Measurements from ENCODE around the gene DENND1A.
"Not testable (repeated sequence)": the region's sequence is repeated elsewhere in the genome, so short reads cannot be mapped to it uniquely, and the experiment has no call there.

Gene DENND1A

DNA sequence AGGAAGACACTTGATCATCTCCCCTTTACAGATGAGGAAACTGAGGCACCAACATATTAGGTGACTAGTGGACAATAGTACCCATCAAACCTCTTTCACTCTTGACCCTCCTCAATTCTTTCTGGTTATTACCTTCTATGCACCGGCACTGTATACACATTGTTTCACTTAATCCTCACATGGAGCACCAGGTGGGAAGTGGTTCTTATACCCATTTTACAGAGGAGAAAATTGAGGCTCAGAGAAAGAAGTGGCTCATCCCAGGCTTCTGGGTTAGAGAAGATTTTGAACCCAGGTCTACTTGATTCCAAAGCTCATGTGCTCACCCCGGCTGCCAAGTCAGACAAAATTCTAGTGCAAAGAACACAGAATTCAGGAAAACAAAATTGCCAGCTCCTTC lies 17.4 kb upstream of the DENND1A start:
- WGBS, 2 experiments = 87 to 94% methylated on average over 2 of the region's 2 CpGs
- Histone ChIP-seq H3K36me3 (ENCODE audit: control insufficient read depth, insufficient read depth, low read length) (no peaks in the 10 kb centered on the region), H3K9me3 (ENCODE audit: control insufficient read depth, low read length) (no peaks in the 10 kb centered on the region), H3K27ac (ENCODE audit: insufficient read depth, low read depth, low read length, poor library complexity, severe bottlenecking) (no peak overlapping the region), H3K27me3 (ENCODE audit: control insufficient read depth, insufficient read depth, low read length, poor library complexity, severe bottlenecking) (no peaks in the 10 kb centered on the region), H3K4me1 (ENCODE audit: control insufficient read depth, insufficient read depth, low read length) (no peaks in the 10 kb centered on the region), H3K4me3 (ENCODE audit: insufficient read depth, low read depth, low read length) (no peak overlapping the region)

DNA sequence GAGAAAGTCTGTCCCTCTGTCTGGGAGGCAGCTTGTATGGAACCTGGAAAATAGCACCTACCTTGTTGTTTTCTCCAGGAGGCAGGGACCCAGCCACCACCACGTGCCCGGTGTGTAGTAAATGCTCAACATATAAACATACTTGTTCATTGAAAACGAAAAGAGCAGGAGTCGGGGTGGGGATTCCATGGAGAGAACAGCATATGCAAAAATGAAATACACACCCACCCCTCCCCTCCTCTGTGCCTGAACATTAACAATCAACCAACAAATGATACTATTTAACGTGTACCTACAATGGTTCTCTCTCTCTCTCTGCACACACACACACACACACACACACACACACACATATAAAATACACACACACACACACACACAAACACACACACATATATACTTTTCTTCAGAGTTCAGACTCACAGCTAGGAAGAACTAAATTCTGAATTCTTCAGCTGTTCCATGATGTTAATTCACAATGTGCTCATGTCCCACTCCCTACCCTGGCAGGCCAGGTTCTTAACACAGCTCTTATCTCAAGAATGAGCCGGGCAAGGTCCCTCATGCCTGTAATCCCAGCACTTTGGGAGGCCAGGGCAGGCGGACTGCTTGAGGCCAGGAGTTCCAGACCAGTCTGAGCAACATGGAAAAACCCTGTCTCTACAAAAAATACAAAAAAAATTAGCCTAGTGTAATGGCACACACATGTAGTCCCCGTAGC lies 16.3 kb upstream of the DENND1A start:
- H3K9me3 ChIP-seq (ENCODE audit: control insufficient read depth, low read length) = no peaks in the 10 kb centered on the region
- no peaks in the 10 kb centered on the region for H3K36me3 ChIP-seq (ENCODE audit: control insufficient read depth, insufficient read depth, low read length)
- H3K27ac ChIP-seq (ENCODE audit: insufficient read depth, low read depth, low read length, poor library complexity, severe bottlenecking) = no peak overlapping the region
- no peaks in the 10 kb centered on the region for H3K27me3 ChIP-seq (ENCODE audit: control insufficient read depth, insufficient read depth, low read length, poor library complexity, severe bottlenecking)
- 78 to 91% methylated on average over 8 of the region's 8 CpGs for WGBS, 2 experiments
- no peaks in the 10 kb centered on the region for H3K4me1 ChIP-seq (ENCODE audit: control insufficient read depth, insufficient read depth, low read length)
- no peak overlapping the region for H3K4me3 ChIP-seq (ENCODE audit: insufficient read depth, low read depth, low read length)

DNA sequence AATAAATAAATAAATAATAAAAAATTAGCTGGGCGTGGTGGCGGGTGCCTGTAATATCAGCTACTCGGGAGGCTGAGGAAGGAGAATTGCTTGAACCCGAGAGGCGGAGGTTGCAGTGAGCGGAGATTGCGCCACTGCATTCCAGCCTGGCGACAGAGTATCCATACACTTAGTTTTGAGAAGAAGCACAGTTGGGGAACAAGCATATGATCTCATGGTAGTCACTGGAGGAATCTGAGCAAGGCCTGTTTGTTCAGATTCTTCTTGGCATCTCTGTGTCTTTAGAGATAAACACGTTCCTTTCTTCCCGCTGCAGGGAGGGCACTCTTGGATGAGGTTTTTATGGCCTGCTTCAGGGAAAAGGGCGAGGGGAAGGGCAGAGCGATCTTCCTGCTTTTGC lies 15.6 kb upstream of the DENND1A start:
- Histone ChIP-seq H3K27ac (ENCODE audit: insufficient read depth, low read depth, low read length, poor library complexity, severe bottlenecking) (no peak overlapping the region), H3K4me3 (ENCODE audit: insufficient read depth, low read depth, low read length) (no peak overlapping the region), H3K27me3 (ENCODE audit: control insufficient read depth, insufficient read depth, low read length, poor library complexity, severe bottlenecking) (no peaks in the 10 kb centered on the region), H3K36me3 (ENCODE audit: control insufficient read depth, insufficient read depth, low read length) (no peaks in the 10 kb centered on the region), H3K4me1 (ENCODE audit: control insufficient read depth, insufficient read depth, low read length) (no peaks in the 10 kb centered on the region), H3K9me3 (ENCODE audit: control insufficient read depth, low read length) (no peaks in the 10 kb centered on the region)
- 91 to 92% methylated on average over 12 of the region's 12 CpGs for WGBS, 2 experiments

DNA sequence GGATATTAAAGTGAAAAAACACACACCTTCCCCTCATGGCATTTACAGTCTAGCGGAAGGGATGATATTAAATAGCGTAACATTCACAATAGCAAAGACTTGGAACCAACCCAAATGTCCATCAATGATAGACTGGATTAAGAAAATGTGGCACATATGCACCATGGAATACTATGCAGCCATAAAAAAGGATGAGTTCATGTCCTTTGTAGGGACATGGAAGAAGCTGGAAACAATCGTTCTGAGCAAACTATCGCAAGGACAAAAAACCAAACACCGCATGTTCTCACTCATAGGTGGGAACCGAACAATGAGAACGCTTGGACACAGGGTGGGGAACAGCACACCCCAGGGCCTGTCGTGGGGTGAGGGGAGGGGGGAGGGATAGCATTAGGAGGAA lies 14.5 kb upstream of the DENND1A start:
- WGBS, 2 experiments = 91% methylated on average over 6 to 8 of the region's 8 CpGs
- H3K27ac ChIP-seq (ENCODE audit: insufficient read depth, low read depth, low read length, poor library complexity, severe bottlenecking); H3K36me3 ChIP-seq (ENCODE audit: control insufficient read depth, insufficient read depth, low read length); H3K9me3 ChIP-seq (ENCODE audit: control insufficient read depth, low read length); H3K27me3 ChIP-seq (ENCODE audit: control insufficient read depth, insufficient read depth, low read length, poor library complexity, severe bottlenecking); H3K4me1 ChIP-seq (ENCODE audit: control insufficient read depth, insufficient read depth, low read length); H3K4me3 ChIP-seq (ENCODE audit: insufficient read depth, low read depth, low read length): not testable (repeated sequence)

DNA sequence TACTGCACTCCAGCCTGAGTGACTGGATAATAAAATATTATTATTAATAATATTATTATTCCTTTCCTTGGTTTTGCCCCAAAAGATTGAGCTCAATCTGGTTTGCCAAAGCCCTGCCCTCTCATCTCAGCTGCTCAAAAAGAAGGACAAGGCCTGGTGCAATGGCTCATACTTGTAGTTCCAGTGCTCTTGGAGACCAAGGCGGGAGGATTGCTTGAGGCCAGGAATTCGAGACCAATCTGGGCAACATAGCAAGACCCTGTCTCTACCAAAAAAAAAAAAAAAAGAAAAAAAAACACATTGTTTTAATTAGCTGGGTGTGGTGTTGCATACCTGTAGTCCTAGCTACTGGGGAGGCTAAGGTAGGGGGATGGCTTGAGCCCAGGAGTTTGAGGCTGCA lies 13.7 kb upstream of the DENND1A start:
- no peaks in the 10 kb centered on the region for H3K27me3 ChIP-seq (ENCODE audit: control insufficient read depth, insufficient read depth, low read length, poor library complexity, severe bottlenecking)
- H3K36me3 ChIP-seq (ENCODE audit: control insufficient read depth, insufficient read depth, low read length) = no peaks in the 10 kb centered on the region
- WGBS, 2 experiments = 75 to 83% methylated on average over 1 to 2 of the region's 2 CpGs
- H3K4me3 ChIP-seq (ENCODE audit: insufficient read depth, low read depth, low read length) = no peak overlapping the region
- H3K27ac ChIP-seq (ENCODE audit: insufficient read depth, low read depth, low read length, poor library complexity, severe bottlenecking) = no peak overlapping the region
- no peaks in the 10 kb centered on the region for H3K4me1 ChIP-seq (ENCODE audit: control insufficient read depth, insufficient read depth, low read length)
- H3K9me3 ChIP-seq (ENCODE audit: control insufficient read depth, low read length) = no peaks in the 10 kb centered on the region

DNA sequence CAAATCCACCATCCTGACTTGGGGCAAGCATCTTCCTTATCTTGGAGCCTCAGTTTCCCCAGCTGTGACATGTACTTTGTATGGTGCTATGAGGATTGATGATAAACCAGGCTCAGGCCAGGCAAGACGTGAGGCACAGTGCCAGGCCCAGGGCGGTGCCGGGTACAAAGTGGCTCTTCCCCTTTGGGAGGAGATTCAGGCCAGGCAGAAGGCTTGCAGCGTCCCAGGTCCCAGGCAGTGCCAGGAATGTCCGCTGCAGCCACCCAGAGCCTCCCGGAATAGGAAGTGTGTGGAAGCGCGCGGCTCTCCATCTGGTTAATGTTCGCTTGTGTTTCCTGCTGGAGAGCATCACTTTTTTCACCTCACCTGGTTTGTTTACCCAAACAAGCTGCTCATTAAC lies 12.6 kb upstream of the DENND1A start:
- Histone ChIP-seq H3K27me3 (ENCODE audit: control insufficient read depth, insufficient read depth, low read length, poor library complexity, severe bottlenecking) (no peaks in the 10 kb centered on the region), H3K4me3 (ENCODE audit: insufficient read depth, low read depth, low read length) (no peak overlapping the region), H3K36me3 (ENCODE audit: control insufficient read depth, insufficient read depth, low read length) (no peaks in the 10 kb centered on the region), H3K27ac (ENCODE audit: insufficient read depth, low read depth, low read length, poor library complexity, severe bottlenecking) (no peak overlapping the region), H3K4me1 (ENCODE audit: control insufficient read depth, insufficient read depth, low read length) (no peaks in the 10 kb centered on the region), H3K9me3 (ENCODE audit: control insufficient read depth, low read length) (no peaks in the 10 kb centered on the region)
- 92 to 94% methylated on average over 10 of the region's 10 CpGs for WGBS, 2 experiments

DNA sequence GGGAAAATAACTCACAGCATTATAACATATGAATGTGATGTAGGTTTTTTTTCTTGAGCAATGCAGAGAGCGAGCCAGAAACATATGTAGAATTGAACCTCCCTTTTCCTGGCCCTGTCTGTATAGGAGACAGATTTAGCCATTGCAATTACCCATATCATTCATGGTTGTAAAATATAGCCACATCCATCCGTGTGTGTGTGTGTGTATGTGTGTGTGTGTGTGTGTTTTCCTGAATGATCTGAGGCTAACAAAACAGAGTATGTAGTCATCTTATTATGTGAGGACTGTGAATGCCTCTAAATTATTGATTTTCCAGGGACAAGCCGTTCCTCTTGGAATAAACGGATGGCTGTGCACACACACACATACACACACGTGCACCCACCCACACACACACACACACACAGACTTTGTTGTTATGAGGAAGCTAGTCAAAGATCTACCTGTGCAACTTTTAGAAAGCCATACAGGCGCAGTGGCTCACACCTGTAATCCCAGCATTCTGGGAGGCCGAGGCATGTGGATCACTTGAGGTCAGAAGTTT lies 11.7 kb upstream of the DENND1A start:
- H3K4me1 ChIP-seq (ENCODE audit: control insufficient read depth, insufficient read depth, low read length) = no peaks in the 10 kb centered on the region
- no peak overlapping the region for H3K27ac ChIP-seq (ENCODE audit: insufficient read depth, low read depth, low read length, poor library complexity, severe bottlenecking)
- no peaks in the 10 kb centered on the region for H3K9me3 ChIP-seq (ENCODE audit: control insufficient read depth, low read length)
- no peaks in the 10 kb centered on the region for H3K36me3 ChIP-seq (ENCODE audit: control insufficient read depth, insufficient read depth, low read length)
- WGBS, 2 experiments = 89 to 96% methylated on average over 6 to 7 of the region's 7 CpGs
- H3K4me3 ChIP-seq (ENCODE audit: insufficient read depth, low read depth, low read length) = no peak overlapping the region
- H3K27me3 ChIP-seq (ENCODE audit: control insufficient read depth, insufficient read depth, low read length, poor library complexity, severe bottlenecking) = no peaks in the 10 kb centered on the region

DNA sequence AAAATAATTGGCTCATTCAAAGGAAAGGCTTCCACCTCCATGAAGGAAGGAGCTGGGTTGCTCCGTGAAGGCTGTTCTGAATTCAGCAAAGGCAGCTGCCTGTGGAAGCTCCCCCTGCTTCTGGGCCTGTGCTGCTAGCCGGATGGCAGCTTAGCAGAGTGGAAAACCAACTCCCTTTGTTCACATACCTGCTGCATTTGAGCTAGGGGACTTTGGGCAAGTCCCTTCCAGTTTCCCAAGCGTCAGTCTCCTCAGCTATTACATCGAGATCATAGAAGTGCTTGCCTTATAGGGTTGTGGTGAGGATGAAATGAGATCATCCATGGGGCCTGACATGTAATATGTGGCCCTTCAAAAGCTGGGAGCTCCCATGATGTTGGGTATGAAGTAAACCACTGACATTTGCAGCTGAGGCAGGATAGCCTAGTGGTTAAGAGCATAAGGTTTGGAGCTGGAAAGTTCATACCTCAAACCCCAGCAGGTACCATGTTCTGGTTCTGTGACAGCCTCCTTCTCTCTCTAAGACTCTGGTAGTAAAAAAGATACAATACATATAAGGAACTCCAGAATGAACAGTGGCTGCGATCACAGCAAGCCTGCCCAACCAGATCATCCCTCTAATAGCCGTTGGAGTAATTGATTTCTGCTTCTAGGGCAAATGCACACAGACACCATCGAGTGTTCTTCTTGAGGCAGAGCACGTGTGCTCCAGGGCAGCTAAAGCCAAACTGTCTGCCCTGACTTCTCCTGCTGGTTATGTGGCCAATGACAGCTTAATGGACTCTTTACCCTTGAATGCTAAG lies 11.0 kb upstream of the DENND1A start:
- no peaks in the 10 kb centered on the region for H3K36me3 ChIP-seq (ENCODE audit: control insufficient read depth, insufficient read depth, low read length)
- no peak overlapping the region for H3K27ac ChIP-seq (ENCODE audit: insufficient read depth, low read depth, low read length, poor library complexity, severe bottlenecking)
- WGBS, 2 experiments = 87% methylated on average over 8 of the region's 8 CpGs
- no peaks in the 10 kb centered on the region for H3K9me3 ChIP-seq (ENCODE audit: control insufficient read depth, low read length)
- H3K4me1 ChIP-seq (ENCODE audit: control insufficient read depth, insufficient read depth, low read length) = no peaks in the 10 kb centered on the region
- H3K27me3 ChIP-seq (ENCODE audit: control insufficient read depth, insufficient read depth, low read length, poor library complexity, severe bottlenecking) = no peaks in the 10 kb centered on the region
- no peak overlapping the region for H3K4me3 ChIP-seq (ENCODE audit: insufficient read depth, low read depth, low read length)

DNA sequence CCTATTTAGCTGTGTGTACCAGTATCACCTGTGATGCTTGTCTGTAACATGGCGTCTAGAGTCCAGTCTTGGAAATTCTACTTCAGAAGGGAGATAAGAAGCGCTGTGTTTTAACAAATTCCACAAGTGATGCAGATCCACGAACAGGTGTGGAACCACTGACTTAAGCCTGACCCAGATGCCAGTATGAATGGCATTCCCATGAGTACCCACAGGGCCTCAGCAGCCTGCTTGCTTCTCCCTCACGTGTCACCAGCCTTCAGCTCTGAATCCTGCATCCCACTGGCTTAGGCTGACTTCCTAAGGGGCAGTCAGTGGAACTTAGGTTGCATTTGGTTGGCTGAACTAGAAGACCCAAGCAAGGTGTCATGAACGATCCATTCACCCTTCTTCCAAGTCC lies 8.5 kb upstream of the DENND1A start:
- Histone ChIP-seq H3K4me1 (ENCODE audit: control insufficient read depth, insufficient read depth, low read length) (no peaks in the 10 kb centered on the region), H3K27ac (ENCODE audit: insufficient read depth, low read depth, low read length, poor library complexity, severe bottlenecking) (no peak overlapping the region), H3K36me3 (ENCODE audit: control insufficient read depth, insufficient read depth, low read length) (no peaks in the 10 kb centered on the region), H3K9me3 (ENCODE audit: control insufficient read depth, low read length) (no peaks in the 10 kb centered on the region), H3K27me3 (ENCODE audit: control insufficient read depth, insufficient read depth, low read length, poor library complexity, severe bottlenecking) (no peaks in the 10 kb centered on the region), H3K4me3 (ENCODE audit: insufficient read depth, low read depth, low read length) (no peak overlapping the region)
- 91 to 95% methylated on average over 5 of the region's 5 CpGs for WGBS, 2 experiments

DNA sequence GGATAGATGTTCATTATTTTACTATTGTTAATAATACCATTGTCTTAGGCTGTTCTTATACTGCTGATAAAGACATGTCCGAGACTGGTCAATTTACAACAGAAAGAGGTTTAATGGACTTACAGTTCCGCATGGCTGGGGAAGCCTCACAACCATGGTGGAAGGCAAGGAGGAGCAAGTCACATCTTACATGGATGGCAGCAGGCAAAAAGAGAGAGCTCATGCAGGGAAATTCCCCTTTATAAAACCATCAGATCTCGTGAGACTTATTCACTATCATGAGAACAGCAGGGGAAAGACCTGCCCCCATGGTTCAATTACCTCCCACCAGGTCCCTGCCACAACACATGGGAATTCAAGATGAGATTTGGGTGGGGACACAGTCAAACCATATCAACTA lies 6.6 kb upstream of the DENND1A start:
- H3K36me3 ChIP-seq (ENCODE audit: control insufficient read depth, insufficient read depth, low read length); H3K9me3 ChIP-seq (ENCODE audit: control insufficient read depth, low read length); H3K4me3 ChIP-seq (ENCODE audit: insufficient read depth, low read depth, low read length); H3K27me3 ChIP-seq (ENCODE audit: control insufficient read depth, insufficient read depth, low read length, poor library complexity, severe bottlenecking); H3K27ac ChIP-seq (ENCODE audit: insufficient read depth, low read depth, low read length, poor library complexity, severe bottlenecking); H3K4me1 ChIP-seq (ENCODE audit: control insufficient read depth, insufficient read depth, low read length): not testable (repeated sequence)
- 94% methylated on average over 3 of the region's 3 CpGs for WGBS, 2 experiments

Data from ectodermal cell (in vitro differentiated cells).